ENCODE data around the gene HAVCR2.

DNA sequence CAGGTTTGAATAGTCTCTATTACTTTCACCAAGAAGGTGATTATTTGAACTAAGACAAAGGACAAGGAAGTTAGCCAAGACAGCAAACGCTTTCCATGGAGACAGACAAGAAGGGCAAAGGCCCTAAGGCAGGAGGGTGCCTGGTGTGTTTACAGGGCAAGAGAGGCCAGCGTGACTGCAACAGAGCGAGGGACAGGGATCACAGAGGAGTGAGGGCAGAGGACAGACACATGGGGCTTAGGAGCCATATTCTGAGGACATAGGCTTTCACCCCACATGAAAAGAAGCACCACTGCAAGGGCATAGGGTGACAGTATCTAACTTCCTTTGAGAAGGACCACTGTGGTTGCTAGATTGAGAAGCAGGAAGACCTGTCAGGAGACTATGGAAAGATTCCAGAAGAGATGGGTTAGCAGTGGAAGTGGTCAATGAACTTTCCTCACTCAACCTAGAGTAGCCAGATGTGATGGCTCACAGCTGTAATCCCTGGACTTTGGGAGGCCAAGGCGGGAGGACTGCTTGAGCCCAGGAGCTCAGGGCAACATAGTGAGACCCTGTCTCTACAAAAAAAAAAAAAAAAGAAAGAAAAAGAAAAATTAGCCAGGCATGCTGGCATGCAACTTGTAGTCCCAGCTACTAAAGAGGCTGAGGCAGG lies 44.9 kb downstream of the HAVCR2 start:
- TF ChIP-seq, protein P1, sequence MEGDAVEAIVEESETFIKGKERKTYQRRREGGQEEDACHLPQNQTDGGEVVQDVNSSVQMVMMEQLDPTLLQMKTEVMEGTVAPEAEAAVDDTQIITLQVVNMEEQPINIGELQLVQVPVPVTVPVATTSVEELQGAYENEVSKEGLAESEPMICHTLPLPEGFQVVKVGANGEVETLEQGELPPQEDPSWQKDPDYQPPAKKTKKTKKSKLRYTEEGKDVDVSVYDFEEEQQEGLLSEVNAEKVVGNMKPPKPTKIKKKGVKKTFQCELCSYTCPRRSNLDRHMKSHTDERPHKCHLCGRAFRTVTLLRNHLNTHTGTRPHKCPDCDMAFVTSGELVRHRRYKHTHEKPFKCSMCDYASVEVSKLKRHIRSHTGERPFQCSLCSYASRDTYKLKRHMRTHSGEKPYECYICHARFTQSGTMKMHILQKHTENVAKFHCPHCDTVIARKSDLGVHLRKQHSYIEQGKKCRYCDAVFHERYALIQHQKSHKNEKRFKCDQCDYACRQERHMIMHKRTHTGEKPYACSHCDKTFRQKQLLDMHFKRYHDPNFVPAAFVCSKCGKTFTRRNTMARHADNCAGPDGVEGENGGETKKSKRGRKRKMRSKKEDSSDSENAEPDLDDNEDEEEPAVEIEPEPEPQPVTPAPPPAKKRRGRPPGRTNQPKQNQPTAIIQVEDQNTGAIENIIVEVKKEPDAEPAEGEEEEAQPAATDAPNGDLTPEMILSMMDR (IDR thresholded peaks at IDR 0.05; ENCODE audit: low read length), result no peak
- TF ChIP-seq EZH2 (IDR thresholded peaks at IDR 0.05; ENCODE audit: borderline replicate concordance, low read length), result no peak
